ENCODE measurements around the gene CACFD1. TPM values are rescaled to one million over a fixed set of nuclear protein-coding genes. Genes with fewer than 3 reads are reported as not detected.
"Not testable (repeated sequence)": the region's sequence is repeated elsewhere in the genome, so short reads cannot be mapped to it uniquely, and the experiment has no call there.

The CACFD1 gene
- total RNA-seq, 1 experiment from 2014 or later, result 13.2 TPM

DNA sequence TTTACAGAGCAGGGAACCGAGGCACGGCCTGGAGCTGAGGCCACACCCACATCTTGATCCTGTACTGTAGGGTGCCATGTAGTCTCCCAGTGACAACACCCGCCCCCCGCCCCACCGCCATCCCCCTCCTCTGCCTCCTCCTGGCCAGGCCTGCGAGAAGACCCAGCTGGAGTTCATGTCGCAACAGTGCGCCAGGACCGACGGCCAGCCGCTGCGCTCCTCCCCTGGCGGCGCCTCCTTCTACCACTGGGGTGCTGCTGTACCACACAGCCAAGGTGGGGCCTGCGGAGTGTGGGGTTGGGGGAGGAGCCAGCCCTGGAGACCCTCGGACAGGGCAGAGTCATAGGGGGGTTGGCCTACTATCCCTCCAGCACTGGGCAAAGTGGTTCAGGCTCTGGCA lies 23.1 kb upstream of the CACFD1 start:
- in situ Hi-C loops (cut with HindIII; ENCODE audit: low pct_unique_long_range_greater_than_20kb, low sequenced_read_pairs), result no loop called here
- no peak for DNase-seq (ENCODE audit: low read depth)

DNA sequence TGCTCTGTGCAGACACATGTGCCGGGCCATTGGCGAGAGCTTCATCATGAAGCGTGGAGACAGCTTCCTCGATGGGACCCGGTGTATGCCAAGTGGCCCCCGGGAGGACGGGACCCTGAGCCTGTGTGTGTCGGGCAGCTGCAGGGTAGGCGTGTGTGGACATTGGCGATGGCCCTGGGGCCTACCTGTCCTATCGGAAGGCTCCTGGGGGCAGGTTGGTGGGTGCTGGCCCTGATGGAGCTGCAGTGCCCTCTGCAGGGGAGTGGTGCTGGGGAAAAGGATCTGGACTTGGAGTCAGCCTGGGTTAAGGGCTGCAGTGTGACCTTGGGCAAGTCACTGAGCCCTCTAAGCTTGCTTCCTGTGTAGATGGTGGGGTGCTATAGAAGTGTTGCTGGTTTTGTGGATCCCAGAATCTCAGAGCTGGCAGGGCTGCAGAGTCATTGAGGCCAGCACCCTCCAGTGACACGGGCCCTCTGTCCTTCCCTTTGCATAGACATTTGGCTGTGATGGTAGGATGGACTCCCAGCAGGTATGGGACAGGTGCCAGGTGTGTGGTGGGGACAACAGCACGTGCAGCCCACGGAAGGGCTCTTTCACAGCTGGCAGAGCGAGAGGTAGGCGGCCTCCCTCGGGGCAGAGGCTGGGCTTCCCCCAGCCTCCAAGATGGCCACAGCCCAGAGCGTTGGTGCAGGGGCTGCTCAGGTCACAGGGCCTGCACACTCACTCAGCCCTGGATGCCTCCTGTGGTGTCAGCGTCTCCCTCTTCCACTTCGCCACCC lies 21.8 kb upstream of the CACFD1 start:
- in situ Hi-C loops (cut with HindIII; ENCODE audit: low pct_unique_long_range_greater_than_20kb, low sequenced_read_pairs), result no loop called here
- DNase-seq (ENCODE audit: low read depth), result no peak

DNA sequence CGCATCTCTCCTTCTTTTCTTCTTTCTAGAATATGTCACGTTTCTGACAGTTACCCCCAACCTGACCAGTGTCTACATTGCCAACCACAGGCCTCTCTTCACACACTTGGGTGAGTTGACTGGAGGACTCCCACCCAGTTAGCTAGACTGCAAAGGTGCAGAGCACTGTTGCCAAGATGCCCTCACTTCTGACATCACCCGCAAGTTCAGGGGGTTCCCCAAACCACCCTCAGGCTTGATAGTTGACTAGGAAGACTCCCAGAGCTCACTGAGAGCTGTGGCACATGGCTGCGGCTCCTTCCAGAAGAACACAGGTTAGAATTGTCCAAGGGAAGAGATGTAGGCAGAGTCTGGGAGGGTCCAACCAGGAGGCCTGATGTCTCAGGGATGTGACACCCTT lies 20.4 kb upstream of the CACFD1 start:
- in situ Hi-C loops (cut with HindIII; ENCODE audit: low pct_unique_long_range_greater_than_20kb, low sequenced_read_pairs), result no loop called here
- DNase-seq (ENCODE audit: low read depth), result no peak

DNA sequence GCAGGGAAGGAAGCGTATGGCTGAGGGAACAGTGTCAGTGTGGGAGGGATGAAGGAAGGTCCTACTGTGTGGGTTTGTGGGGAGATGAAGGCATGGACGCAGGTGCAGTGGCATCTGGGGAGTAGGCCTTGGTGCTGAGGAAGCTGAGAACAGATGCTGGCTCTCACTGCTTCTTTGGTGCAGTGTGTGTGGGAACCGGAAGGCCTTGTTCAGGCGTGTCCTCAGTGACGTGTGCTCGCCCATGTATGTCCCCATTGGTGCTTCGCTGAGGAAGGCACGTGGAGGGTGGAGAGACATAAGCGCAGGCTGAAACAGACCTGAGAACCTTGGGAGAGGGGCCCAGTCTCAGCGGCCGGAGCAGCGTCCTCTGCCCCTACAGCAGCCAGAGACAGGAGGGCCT lies 18.9 kb upstream of the CACFD1 start:
- DNase-seq (ENCODE audit: low read depth), result no peak

DNA sequence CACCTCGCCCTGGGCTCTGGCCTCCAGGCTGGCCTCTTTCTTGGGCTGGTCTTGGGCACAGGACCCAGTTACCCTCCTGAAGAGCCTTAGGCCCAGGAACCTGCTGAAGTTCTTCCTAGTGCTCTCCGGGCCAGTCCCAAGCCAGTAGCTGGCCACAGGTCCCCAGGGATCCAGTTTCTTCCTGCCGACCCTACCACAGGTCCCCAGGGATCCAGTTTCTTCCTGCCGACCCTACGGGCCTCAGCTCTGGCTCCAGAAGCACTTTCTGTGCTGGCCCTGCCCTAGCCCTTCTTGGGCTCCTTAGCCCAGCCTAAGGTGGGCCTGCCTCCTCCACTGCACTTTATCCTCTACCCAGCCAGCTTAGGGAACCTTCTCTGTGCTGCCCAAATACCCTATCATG lies 18.2 kb upstream of the CACFD1 start:
- in situ Hi-C loops (cut with HindIII; ENCODE audit: low pct_unique_long_range_greater_than_20kb, low sequenced_read_pairs), result no loop called here
- no peak for DNase-seq (ENCODE audit: low read depth)

More for the DNA sequence above, 18.9 kb upstream of the CACFD1 start:
- in situ Hi-C loops (cut with HindIII; ENCODE audit: low pct_unique_long_range_greater_than_20kb, low sequenced_read_pairs), result no loop called here

DNA sequence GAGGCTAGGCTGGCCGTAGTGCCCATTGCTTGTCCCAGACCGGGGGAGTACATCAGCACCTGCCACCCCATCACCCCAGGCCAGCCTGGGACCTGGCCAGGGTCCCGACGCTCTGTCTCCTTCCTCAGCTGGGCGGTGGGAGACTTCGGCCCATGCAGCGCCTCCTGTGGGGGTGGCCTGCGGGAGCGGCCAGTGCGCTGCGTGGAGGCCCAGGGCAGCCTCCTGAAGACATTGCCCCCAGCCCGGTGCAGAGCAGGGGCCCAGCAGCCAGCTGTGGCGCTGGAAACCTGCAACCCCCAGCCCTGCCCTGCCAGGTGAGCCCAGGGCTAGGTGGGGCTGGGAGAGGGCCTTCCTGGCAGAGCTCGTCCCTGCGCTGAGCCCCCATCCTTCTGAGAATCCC lies 16.5 kb upstream of the CACFD1 start:
- in situ Hi-C loops (cut with HindIII; ENCODE audit: low pct_unique_long_range_greater_than_20kb, low sequenced_read_pairs), result no loop called here
- DNase-seq (ENCODE audit: low read depth), result no peak

DNA sequence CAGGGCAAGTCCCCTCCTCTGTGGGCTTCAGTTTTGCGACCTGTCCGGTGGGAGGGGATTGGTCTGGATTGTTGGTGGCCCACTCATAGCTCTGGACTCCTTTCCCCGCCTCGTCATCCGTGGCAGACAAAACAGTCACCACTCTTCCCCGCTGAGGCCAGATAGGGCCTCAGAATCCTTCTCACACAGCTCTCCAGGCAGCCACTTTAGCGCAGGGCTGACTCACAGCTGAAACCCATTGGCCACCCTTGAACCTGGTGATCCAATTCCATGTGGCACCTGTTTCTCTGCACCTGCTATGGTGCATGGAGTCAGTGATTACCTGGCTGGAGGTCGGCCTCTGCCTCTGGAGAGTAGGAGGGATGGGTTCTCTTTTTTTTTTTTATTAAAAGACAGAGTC lies 15.8 kb upstream of the CACFD1 start:
- in situ Hi-C loops (cut with HindIII; ENCODE audit: low pct_unique_long_range_greater_than_20kb, low sequenced_read_pairs), result no loop called here

DNA sequence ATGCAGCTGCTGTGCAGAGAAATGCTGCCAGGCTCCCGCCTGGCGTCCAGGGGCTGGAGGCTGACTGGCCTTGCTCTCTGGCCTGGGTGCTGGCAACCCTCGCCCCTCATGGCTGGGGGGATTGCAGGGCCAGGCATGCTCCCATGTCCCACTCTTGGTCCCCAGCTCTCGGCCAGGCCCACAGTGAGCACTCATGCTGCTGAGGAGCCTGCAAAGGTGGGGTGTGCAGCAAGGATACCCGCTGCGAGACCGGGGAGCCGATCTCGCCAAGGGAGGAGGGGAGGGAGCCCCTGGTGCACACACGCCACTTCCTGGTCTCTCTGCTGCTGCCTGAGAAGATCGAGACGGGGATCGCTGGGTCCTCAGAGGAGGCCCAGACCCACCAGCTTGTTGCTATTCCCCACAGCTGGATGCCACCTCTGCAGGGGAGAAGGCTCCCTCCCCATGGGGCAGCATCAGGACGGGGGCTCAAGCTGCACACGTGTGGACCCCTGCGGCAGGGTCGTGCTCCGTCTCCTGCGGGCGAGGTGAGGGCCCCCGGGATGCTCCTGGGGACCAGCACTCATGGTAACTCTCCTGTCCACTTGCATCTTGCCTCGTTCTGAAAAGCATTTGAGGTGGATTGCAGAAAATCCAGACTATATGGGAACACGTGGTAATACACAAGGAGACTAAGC lies 14.3 kb upstream of the CACFD1 start:
- in situ Hi-C loops (cut with HindIII; ENCODE audit: low pct_unique_long_range_greater_than_20kb, low sequenced_read_pairs), result no loop called here

More for the DNA sequence above, 15.8 kb upstream of the CACFD1 start:
- DNase-seq (ENCODE audit: low read depth), result no peak

DNA sequence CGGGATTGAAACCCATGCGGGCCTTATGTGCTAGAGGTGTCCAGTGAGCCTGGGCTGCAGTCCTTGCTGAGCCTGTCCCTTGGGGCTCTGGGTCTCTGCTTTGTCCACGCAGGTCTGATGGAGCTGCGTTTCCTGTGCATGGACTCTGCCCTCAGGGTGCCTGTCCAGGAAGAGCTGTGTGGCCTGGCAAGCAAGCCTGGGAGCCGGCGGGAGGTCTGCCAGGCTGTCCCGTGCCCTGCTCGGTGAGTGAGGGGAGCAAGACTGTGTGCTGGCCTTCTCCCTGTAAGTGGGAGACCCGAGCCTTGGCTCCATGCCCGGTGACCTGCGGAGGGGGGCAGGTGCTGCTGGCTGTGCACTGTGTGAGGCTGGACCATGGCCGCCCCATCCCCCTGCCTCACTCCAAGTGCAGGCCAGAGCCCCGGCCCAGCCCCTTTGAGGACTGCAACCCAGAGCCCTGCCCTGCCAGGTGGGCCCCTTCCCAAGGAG lies 11.2 kb upstream of the CACFD1 start:
- in situ Hi-C loops (cut with HindIII; ENCODE audit: low pct_unique_long_range_greater_than_20kb, low sequenced_read_pairs), result no loop called here
- DNase-seq (ENCODE audit: low read depth), result no peak

More for the DNA sequence above, 14.3 kb upstream of the CACFD1 start:
- DNase-seq (ENCODE audit: low read depth), result no peak

DNA sequence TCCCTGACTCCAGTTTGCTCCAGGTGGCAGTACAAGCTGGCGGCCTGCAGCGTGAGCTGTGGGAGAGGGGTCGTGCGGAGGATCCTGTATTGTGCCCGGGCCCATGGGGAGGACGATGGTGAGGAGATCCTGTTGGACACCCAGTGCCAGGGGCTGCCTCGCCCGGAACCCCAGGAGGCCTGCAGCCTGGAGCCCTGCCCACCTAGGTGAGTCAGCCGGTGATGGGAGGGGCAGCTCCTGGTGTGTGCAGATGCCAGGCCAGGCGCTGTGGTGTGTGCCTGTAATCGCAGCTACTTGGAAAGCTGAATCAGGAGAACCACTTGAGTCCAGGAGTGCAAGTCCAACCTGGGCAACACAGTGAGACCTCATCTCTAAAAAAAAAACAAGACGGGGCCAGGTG lies 10.0 kb upstream of the CACFD1 start:
- peak; percentile 38 for DNase-seq (ENCODE audit: low read depth)
- in situ Hi-C loops (cut with HindIII; ENCODE audit: low pct_unique_long_range_greater_than_20kb, low sequenced_read_pairs), result no loop called here

DNA sequence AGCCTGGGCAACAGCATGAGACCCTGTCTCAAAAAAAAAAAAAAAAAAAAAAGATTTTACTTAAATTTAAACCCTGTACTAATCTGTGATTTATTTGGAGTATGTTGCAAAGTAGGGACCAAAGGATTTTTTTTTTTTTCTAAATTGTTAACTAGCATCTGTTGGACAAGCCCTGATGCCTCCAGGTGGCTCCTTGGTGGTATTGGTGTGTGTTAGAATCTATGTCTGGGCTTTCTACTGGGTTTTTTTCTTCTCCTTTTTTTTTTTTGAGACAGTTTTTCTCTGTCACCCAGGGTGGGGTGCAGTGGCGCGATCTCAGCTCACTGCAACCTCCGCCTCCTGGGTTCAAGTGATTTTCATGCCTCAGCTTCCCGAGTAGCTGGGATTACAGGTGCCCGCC lies 7.9 kb upstream of the CACFD1 start:
- in situ Hi-C loops (cut with HindIII; ENCODE audit: low pct_unique_long_range_greater_than_20kb, low sequenced_read_pairs); DNase-seq (ENCODE audit: low read depth): not testable (repeated sequence)

DNA sequence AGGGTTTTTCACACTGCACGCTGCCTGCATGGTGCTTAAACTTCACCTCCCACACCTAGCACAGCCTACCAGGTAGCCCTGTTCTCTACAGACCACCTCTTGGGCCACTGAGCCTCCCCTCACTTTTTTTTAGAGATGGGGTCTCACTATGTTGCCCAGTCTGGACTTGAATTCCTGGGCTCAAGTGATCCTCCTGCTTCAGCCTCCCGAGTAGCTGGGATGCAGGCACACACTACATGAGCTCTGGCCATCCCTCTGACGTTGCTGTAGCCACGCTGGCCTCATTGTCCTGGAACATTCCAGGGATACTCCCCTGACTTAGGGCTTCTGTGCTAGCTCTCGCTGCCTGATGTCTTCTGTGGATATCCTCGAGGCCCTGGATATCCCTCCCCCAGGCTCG lies 7.2 kb upstream of the CACFD1 start:
- DNase-seq (ENCODE audit: low read depth), result no peak
- in situ Hi-C loops (cut with HindIII; ENCODE audit: low pct_unique_long_range_greater_than_20kb, low sequenced_read_pairs), result no loop called here

DNA sequence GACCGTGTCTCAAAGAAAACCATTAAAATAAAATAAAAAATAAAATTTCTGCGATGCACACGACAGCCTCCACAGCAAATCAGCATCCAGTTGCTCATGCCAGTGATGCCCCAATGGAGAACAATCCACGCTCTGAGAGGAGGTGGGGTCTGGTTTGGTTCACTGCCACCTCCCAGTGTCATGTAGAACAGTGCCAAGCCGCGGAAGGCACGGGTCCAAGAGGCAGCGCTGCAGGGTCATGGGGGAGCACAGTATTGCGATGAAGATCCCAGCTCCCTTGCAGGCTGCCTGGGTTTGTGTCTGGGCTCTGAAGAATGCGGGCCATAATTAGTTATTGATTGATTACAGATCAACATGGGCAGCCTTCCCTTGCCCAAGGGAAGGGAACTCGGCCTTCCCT lies 6.1 kb upstream of the CACFD1 start:
- in situ Hi-C loops (cut with HindIII; ENCODE audit: low pct_unique_long_range_greater_than_20kb, low sequenced_read_pairs), result no loop called here
- no peak for DNase-seq (ENCODE audit: low read depth)

DNA sequence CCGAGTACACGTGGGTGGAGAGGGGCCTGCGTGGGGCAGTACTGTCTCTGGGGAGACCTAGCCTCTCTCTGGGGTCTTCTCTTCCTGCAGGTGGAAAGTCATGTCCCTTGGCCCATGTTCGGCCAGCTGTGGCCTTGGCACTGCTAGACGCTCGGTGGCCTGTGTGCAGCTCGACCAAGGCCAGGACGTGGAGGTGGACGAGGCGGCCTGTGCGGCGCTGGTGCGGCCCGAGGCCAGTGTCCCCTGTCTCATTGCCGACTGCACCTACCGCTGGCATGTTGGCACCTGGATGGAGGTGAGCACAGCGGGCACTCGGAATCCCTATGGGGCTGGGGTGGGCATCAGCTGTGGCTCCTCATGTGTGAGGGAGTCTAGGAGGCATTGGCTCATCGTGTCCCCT lies 5.5 kb upstream of the CACFD1 start:
- in situ Hi-C loops (cut with HindIII; ENCODE audit: low pct_unique_long_range_greater_than_20kb, low sequenced_read_pairs), result no loop called here
- DNase-seq (ENCODE audit: low read depth), result no peak

DNA sequence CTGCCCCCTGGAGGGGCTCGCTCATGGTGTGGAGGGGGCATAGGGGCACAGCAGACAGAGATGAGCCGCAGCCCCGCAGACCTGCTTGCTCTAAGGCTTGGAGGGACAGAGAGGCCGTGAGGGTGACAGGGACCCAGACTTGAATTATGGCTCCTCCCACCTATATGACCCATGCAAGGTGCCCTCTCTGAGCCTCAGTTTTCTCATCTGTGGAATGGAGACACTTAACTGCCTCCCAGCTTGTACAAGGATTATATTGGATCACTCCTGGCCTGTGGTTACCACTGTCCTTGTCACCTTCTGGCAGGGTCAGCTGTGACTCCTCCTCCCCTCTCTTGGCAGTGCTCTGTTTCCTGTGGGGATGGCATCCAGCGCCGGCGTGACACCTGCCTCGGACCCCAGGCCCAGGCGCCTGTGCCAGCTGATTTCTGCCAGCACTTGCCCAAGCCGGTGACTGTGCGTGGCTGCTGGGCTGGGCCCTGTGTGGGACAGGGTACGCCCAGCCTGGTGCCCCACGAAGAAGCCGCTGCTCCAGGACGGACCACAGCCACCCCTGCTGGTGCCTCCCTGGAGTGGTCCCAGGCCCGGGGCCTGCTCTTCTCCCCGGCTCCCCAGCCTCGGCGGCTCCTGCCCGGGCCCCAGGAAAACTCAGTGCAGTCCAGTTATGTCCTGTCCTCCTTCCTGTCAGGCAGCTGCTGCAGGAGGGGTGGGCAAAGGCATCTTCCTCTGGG lies 4.7 kb upstream of the CACFD1 start:
- no peak for DNase-seq (ENCODE audit: low read depth)
- in situ Hi-C loops (cut with HindIII; ENCODE audit: low pct_unique_long_range_greater_than_20kb, low sequenced_read_pairs), result no loop called here

DNA sequence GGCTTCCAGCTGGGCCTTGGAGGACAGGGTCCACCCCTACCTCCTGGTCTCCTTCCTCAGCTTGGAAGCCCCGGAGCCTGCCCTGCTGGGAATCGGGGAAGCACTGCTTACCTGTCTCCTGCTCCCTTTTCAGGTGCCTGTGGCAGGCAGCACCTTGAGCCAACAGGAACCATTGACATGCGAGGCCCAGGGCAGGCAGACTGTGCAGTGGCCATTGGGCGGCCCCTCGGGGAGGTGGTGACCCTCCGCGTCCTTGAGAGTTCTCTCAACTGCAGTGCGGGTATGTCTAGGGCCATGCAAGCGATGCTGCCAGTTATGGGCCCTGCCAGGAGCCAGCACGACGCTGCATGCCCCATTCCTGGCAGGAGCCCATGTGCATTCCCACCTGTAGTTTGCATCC lies 3.8 kb upstream of the CACFD1 start:
- in situ Hi-C loops (cut with HindIII; ENCODE audit: low pct_unique_long_range_greater_than_20kb, low sequenced_read_pairs), result no loop called here
- no peak for DNase-seq (ENCODE audit: low read depth)

DNA sequence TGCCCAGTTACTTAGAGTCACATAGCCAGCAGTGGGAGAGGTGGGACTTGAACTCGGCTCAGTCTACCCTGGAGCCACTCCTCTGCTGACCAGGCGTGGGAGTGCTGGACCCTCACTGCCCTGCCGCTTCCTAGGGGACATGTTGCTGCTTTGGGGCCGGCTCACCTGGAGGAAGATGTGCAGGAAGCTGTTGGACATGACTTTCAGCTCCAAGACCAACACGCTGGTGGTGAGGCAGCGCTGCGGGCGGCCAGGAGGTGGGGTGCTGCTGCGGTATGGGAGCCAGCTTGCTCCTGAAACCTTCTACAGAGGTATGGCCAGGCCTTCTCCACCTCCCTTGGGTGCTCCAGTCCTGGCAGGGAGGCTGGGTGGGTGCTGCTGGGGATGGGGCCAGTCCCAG lies 3.4 kb upstream of the CACFD1 start:
- in situ Hi-C loops (cut with HindIII; ENCODE audit: low pct_unique_long_range_greater_than_20kb, low sequenced_read_pairs), result no loop called here
- no peak for DNase-seq (ENCODE audit: low read depth)

DNA sequence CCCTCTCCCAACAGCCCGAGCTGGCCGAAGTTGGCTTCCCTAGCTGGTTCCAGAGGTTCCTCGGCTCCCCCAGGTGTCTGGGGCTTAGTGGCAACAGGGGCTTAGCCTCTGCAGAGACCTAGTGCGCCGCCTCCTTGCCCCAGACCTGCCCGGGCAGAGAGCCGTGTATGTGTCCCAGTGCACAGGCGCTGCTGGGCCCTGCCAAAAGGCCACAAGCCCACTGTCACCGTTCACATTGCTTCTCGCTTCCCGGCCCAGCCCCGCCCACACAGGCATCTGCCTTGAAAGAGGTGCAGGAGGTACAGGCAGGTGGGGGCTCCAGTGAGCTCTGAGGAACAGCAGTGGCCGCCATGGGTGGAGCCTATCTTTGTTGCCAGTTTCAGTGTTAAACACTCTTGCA lies 2.5 kb upstream of the CACFD1 start:
- no peak for DNase-seq (ENCODE audit: low read depth)
- in situ Hi-C loops (cut with HindIII; ENCODE audit: low pct_unique_long_range_greater_than_20kb, low sequenced_read_pairs), result no loop called here

DNA sequence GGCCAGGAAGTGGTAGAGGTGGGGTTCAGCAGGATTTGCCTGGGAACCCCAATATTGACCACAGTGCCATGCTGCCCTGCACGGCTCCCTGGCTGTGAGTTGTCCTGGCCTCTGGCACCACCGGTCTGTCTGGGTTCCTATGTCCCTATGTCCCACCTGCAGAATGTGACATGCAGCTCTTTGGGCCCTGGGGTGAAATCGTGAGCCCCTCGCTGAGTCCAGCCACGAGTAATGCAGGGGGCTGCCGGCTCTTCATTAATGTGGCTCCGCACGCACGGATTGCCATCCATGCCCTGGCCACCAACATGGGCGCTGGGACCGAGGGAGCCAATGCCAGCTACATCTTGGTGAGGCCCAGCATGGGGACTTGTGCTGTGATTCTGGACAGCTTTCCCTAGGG lies 2.0 kb upstream of the CACFD1 start:
- DNase-seq (ENCODE audit: low read depth), result no peak
- in situ Hi-C loops (cut with HindIII; ENCODE audit: low pct_unique_long_range_greater_than_20kb, low sequenced_read_pairs), result no loop called here

Measured in Caki2 (cell line).